NCI-H1048 (cell line): ENCODE measurements around the gene PLCB4.

Experiments
- DNase-seq: peaks from one replicate; lab custom pipeline; 2025; lab: John Stamatoyannopoulos, UW

PLCB4 gene

GRCh38 chr20:9103955-9104354 lies 35.1 kb downstream of the PLCB4 start:
- DNase-seq: no peak

- no peak for DNase-seq
Measured at GRCh38 chr20:9108260-9108659, 39.4 kb downstream of the PLCB4 start.

- DNase-seq: no peak
Measured at GRCh38 chr20:9109566-9109965, 40.7 kb downstream of the PLCB4 start.

- DNase-seq: no peak
Measured at GRCh38 chr20:9110365-9110764, 41.5 kb downstream of the PLCB4 start.

- DNase-seq: no peak
Measured at GRCh38 chr20:9110916-9111432, 42.1 kb downstream of the PLCB4 start.

GRCh38 chr20:9112541-9113515 lies 43.9 kb downstream of the PLCB4 start:
- no peak for DNase-seq

- no peak for DNase-seq
Measured at GRCh38 chr20:9114709-9115108, 45.8 kb downstream of the PLCB4 start.

- DNase-seq: no peak
Measured at GRCh38 chr20:9117548-9117947, 48.7 kb downstream of the PLCB4 start.

- no peak for DNase-seq
Measured at GRCh38 chr20:9119776-9120175, 50.9 kb downstream of the PLCB4 start.

- DNase-seq: no peak
Measured at GRCh38 chr20:9121211-9121610, 52.3 kb downstream of the PLCB4 start.

- DNase-seq: no peak
Measured at GRCh38 chr20:9122571-9122970, 53.7 kb downstream of the PLCB4 start.

- no peak for DNase-seq
Measured at GRCh38 chr20:9126527-9126926, 57.6 kb downstream of the PLCB4 start.

- no peak for DNase-seq
Measured at GRCh38 chr20:9128568-9128967, 59.7 kb downstream of the PLCB4 start.

GRCh38 chr20:9129756-9130155 lies 60.9 kb downstream of the PLCB4 start:
- no peak for DNase-seq

- DNase-seq: no peak
Measured at GRCh38 chr20:9130521-9130920, 61.6 kb downstream of the PLCB4 start.

- DNase-seq: no peak
Measured at GRCh38 chr20:9131841-9132240, 63.0 kb downstream of the PLCB4 start.

- DNase-seq: no peak
Measured at GRCh38 chr20:9134346-9134745, 65.5 kb downstream of the PLCB4 start.

- DNase-seq: no peak
Measured at GRCh38 chr20:9136114-9136513, 67.2 kb downstream of the PLCB4 start.

- DNase-seq: no peak
Measured at GRCh38 chr20:9137001-9137400, 68.1 kb downstream of the PLCB4 start.

GRCh38 chr20:9139106-9139833 lies 70.4 kb downstream of the PLCB4 start:
- DNase-seq: no peak

- DNase-seq: no peak
Measured at GRCh38 chr20:9140162-9140760, 71.4 kb downstream of the PLCB4 start.

GRCh38 chr20:9141070-9141469 lies 72.2 kb downstream of the PLCB4 start:
- no peak for DNase-seq

- DNase-seq: no peak
Measured at GRCh38 chr20:9141921-9142320, 73.0 kb downstream of the PLCB4 start.
